ENCODE measurements around the gene ENTPD7.

Gene ENTPD7

DNA sequence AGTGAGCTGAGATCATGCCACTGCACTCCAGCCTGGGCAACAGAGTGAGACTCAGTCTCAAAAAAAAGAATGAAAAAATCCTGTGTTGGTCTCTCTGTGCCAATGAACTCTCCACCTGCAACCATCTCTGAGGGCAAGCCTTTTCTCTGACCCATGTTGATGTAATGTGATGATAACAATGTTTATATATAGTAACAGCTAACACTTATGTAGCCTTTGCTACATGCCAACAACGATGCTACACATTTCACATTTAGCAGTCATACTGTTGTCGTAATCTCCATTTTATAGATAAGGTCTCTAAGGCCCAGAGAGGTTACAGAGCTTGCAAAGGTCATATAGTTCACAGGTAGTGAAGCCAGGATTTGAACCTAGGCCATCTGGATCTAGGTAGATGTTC lies 61.1 kb downstream of the ENTPD7 start:
- H3K4me3 ChIP-seq (ENCODE audit: low read depth, low read length), result no peak overlapping the region
- H3K27ac ChIP-seq, result no peak overlapping the region
- H3K79me2 ChIP-seq, result no peaks in the 10 kb centered on the region

DNA sequence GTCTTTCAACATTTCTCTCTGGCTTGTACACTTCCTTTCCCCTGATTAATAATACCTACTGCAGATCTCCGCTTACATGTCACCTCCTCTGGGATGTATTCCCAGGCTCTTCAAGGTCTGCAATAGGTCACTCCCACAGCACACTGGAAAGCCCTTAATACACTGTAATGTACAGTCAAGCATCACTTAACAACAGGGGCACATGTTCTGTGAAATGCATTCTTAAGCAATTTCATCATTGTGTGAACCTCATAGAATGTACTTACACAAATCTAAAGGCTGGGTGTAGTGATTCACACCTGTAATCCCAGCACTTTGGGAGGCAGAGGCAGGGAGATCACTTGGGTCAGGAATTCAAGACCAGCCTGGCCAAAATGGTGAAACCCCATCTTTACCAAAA lies 70.7 kb downstream of the ENTPD7 start:
- Histone ChIP-seq H2AFZ (no peak overlapping the region), H3K79me2 (no peaks in the 10 kb centered on the region), H3K9ac (no peak overlapping the region), H3K36me3 (ENCODE audit: control insufficient read depth, insufficient read depth, low read length) (no peaks in the 10 kb centered on the region), H3K4me2 (ENCODE audit: low read length) (no peak overlapping the region), H3K4me1 (no peaks in the 10 kb centered on the region), H3K27ac (no peak overlapping the region), H3K4me3 (ENCODE audit: low read depth, low read length) (no peak overlapping the region), H3K9me3 (ENCODE audit: control insufficient read depth, low read length) (no peaks in the 10 kb centered on the region), H3K27me3 (ENCODE audit: control insufficient read depth, insufficient read depth, low read length) (no peaks in the 10 kb centered on the region)
- TF ChIP-seq, protein P1, sequence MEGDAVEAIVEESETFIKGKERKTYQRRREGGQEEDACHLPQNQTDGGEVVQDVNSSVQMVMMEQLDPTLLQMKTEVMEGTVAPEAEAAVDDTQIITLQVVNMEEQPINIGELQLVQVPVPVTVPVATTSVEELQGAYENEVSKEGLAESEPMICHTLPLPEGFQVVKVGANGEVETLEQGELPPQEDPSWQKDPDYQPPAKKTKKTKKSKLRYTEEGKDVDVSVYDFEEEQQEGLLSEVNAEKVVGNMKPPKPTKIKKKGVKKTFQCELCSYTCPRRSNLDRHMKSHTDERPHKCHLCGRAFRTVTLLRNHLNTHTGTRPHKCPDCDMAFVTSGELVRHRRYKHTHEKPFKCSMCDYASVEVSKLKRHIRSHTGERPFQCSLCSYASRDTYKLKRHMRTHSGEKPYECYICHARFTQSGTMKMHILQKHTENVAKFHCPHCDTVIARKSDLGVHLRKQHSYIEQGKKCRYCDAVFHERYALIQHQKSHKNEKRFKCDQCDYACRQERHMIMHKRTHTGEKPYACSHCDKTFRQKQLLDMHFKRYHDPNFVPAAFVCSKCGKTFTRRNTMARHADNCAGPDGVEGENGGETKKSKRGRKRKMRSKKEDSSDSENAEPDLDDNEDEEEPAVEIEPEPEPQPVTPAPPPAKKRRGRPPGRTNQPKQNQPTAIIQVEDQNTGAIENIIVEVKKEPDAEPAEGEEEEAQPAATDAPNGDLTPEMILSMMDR (IDR thresholded peaks at IDR 0.05), result no peak

More for the DNA sequence above, 61.1 kb downstream of the ENTPD7 start:
- TF ChIP-seq, protein P1 (IDR thresholded peaks at IDR 0.05), result no peak
- Histone ChIP-seq H3K36me3 (ENCODE audit: control insufficient read depth, insufficient read depth, low read length) (no peaks in the 10 kb centered on the region), H3K27me3 (ENCODE audit: control insufficient read depth, insufficient read depth, low read length) (no peaks in the 10 kb centered on the region), H3K4me2 (ENCODE audit: low read length) (no peak overlapping the region), H3K4me1 (no peaks in the 10 kb centered on the region), H3K9ac (no peak overlapping the region), H2AFZ (no peak overlapping the region), H3K9me3 (ENCODE audit: control insufficient read depth, low read length) (no peaks in the 10 kb centered on the region)

DNA sequence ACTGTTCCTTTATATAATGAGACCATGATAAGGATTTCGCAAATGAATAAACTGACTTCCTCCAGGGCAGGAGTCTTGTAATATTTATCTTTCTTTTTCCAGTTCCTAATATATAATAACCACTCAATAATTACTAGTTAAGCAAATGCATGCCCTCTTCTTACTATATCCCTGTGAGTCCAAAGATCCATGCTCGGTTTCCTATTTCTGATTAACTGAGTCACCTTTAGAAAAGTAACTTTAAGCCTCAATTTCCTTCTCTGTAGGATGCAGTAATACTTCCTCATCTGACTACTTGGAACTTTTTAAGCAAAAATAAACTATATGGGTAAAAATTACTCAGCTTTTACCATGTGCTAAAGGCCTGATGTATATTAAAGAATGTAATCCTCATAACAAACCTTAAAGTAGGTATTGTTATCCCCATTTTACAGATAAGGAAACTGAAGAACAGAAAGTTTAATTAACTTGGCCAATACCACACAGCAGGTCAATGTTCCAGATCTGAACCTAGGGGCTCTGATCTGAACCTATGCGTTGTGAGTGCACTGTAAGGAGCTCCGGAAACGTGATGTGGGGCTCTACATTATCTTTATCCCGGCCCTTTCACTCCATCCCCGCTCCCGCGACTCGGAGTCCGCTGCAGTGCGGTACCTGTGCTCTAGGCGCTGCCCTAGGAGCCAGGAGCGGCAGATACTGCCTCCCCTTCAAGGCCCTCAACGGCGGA lies 72.2 kb downstream of the ENTPD7 start:
- Histone ChIP-seq H3K4me2 (ENCODE audit: low read length) (peak overlapping the region; percentile 68), H3K9ac (peak overlapping the region; percentile 51), H3K36me3 (ENCODE audit: control insufficient read depth, insufficient read depth, low read length) (no peaks in the 10 kb centered on the region), H3K27me3 (ENCODE audit: control insufficient read depth, insufficient read depth, low read length) (no peaks in the 10 kb centered on the region), H3K9me3 (ENCODE audit: control insufficient read depth, low read length) (no peaks in the 10 kb centered on the region), H3K27ac (peak overlapping the region; percentile 91), H3K79me2 (no peaks in the 10 kb centered on the region), H2AFZ (peak overlapping the region; percentile 97), H3K4me3 (ENCODE audit: low read depth, low read length) (peak overlapping the region; percentile 80), H3K4me1 (no peaks in the 10 kb centered on the region)
- TF ChIP-seq, protein P1 (IDR thresholded peaks at IDR 0.05), result no peak

DNA sequence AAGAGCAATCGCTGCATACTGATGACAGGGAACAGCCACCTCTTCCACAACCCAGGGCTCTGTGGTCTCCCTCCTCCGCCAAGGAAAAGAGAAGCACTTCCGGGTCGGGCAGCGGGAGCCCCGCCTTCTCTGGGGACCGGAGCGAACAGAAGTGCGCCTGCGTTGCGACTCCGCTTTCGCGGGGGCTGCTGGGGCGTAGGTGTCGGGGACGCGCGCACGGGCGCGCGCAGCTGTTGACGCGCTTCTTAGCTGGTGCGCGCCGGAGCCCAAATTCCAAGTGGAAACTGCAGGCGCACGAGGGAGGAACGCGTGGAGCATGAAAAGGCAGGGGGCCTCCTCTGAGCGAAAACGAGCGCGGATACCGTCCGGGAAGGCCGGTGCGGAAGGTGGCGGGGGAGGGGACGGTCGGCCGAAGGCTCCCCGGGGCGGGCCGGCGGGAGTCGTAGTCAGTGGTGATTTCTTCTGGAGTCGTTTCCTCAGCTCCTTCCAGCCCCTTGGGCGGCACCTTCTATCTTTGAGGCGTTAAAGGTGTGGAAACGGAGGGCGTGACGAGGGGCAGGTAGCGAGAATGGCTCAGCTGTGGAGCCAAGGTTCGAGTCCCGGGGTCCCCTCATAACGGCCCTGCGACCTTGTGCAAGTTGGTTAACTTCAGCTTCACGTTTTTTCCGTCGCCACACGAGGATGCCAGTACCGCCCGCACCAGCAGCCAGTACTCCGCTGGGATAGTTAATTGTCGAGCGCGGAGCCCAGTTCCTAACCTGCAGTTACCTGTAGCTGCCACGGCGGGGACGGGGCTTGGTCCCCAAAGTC lies 72.9 kb downstream of the ENTPD7 start, which contains the start of the genes COX15 and CUTC:
TSS of gene COX15 (minus strand) at position 95 of the 810 bp plus-strand sequence. CDS start at position 17, 78 bp downstream.
TSS of gene CUTC (plus strand) at position 202 of the 810 bp plus-strand sequence. CDS start at position 317, 115 bp downstream.
- H3K36me3 ChIP-seq (ENCODE audit: control insufficient read depth, insufficient read depth, low read length), result no peaks in the 10 kb centered on the region
- TF ChIP-seq, protein P1 (IDR thresholded peaks at IDR 0.05), result peak; percentile 34
- peak within 1 kb of the TSS; percentile 80 for H3K4me3 ChIP-seq (ENCODE audit: low read depth, low read length)
- no peaks in the 10 kb centered on the region for H3K79me2 ChIP-seq
- H3K27ac ChIP-seq, result peak within 1 kb of the TSS; percentile 91
- H3K9ac ChIP-seq, result peak within 1 kb of the TSS; percentile 70
- H3K4me1 ChIP-seq, result no peaks in the 10 kb centered on the region
- peak within 1 kb of the TSS; percentile 68 for H3K4me2 ChIP-seq (ENCODE audit: low read length)
- H3K9me3 ChIP-seq (ENCODE audit: control insufficient read depth, low read length), result no peaks in the 10 kb centered on the region
- H2AFZ ChIP-seq, result peak within 1 kb of the TSS; percentile 97
- no peaks in the 10 kb centered on the region for H3K27me3 ChIP-seq (ENCODE audit: control insufficient read depth, insufficient read depth, low read length)
